IMR-90 (cell line): Measurements from ENCODE around the gene PKD1L1. TPM values are rescaled to one million over a fixed set of nuclear protein-coding genes. Genes with fewer than 3 reads are reported as not detected.

ENCODE experiments used
- ATAC-seq: fragments of 200-7000 bp; cut with Tn5 transposase; 2 replicates; pipeline ENCODE4 v1.9.1; 2020; ENCODE audit warnings: low read depth, mild to moderate bottlenecking, moderate library complexity
- BruUV-seq: library from RNA; stranded (reverse); fragments of 400-500 nt; replicated peaks from 2 replicates; lab custom pipeline; 2021; lab: Mats Ljungman, UMichigan
- CTCF ChIA-PET: fragments of 300-600 bp; formaldehyde crosslinking; extraction: SDS; loops from one replicate; lab custom pipeline; 2021; ENCODE audit warnings: antibody characterized with exemption; lab: Yijun Ruan, JAX
- POLR2A ChIA-PET: fragments of 300-600 bp; sonication (Branson Sonifier 250); formaldehyde crosslinking; loops from one replicate; lab custom pipeline; 2022; ENCODE audit warnings: antibody characterized with exemption; ENCODE audit not compliant: unreplicated experiment; lab: Charles Lee
- DNase-seq: peaks from one replicate; pipeline ENCODE4 v3.0.0; 2013
- H2AFZ ChIP-seq: replicated peaks from 2 replicates; pipeline ENCODE3; 2013; ENCODE audit warnings: low read length, mild to moderate bottlenecking; ENCODE audit not compliant: poor library complexity
- H2AK5ac ChIP-seq: 2 replicates; pipeline ENCODE4 v1.6.1; 2013; ENCODE audit warnings: low read depth, low read length, inconsistent platforms
- H2AK9ac ChIP-seq: replicated peaks from 2 replicates; pipeline ENCODE3; 2013; ENCODE audit warnings: mild to moderate bottlenecking, low read depth, low read length, moderate library complexity; ENCODE audit not compliant: poor library complexity
- H2BK120ac ChIP-seq: 2 replicates; pipeline ENCODE4 v1.6.1; 2013; ENCODE audit warnings: low read depth, low read length, inconsistent platforms
- H2BK15ac ChIP-seq: 3 replicates; pipeline ENCODE4 v1.6.1; 2013; ENCODE audit warnings: low read depth, low read length, inconsistent platforms
- H2BK20ac ChIP-seq: 2 replicates; pipeline ENCODE4 v1.6.1; 2013; ENCODE audit warnings: low read depth, mild to moderate bottlenecking, inconsistent platforms, low read length, moderate library complexity
- H2BK5ac ChIP-seq: 2 replicates; pipeline ENCODE4 v1.6.1; 2013; ENCODE audit warnings: mild to moderate bottlenecking, low read depth, low read length, inconsistent platforms; ENCODE audit not compliant: poor library complexity, severe bottlenecking
- H3K14ac ChIP-seq: replicated peaks from 2 replicates; pipeline ENCODE4 v1.6.1; 2013; ENCODE audit warnings: low read depth, low read length, inconsistent platforms
- H3K18ac ChIP-seq: 2 replicates; pipeline ENCODE4 v1.6.1; 2013; ENCODE audit warnings: low read depth, low read length, control low read depth
- H3K23ac ChIP-seq: 2 replicates; pipeline ENCODE4 v1.6.1; 2013; ENCODE audit warnings: low read depth, low read length, inconsistent platforms
- H3K27ac ChIP-seq: 2 replicates; pipeline ENCODE4 v1.5.1; 2013; ENCODE audit warnings: mild to moderate bottlenecking, control low read depth, low read length; ENCODE audit not compliant: insufficient read depth
- H3K27me3 ChIP-seq: 2 replicates; pipeline ENCODE4 v1.6.1; 2013; ENCODE audit warnings: low read length; ENCODE audit not compliant: control insufficient read depth, insufficient read depth
- H3K36me3 ChIP-seq: 2 replicates; pipeline ENCODE4 v1.6.1; 2013; ENCODE audit warnings: low read length, mixed read lengths; ENCODE audit not compliant: control insufficient read depth, insufficient read depth
- H3K4ac ChIP-seq: 2 replicates; pipeline ENCODE4 v1.6.1; 2013; ENCODE audit warnings: low read depth, low read length, inconsistent platforms
- H3K4me1 ChIP-seq: 2 replicates; pipeline ENCODE4 v1.6.1; 2013; ENCODE audit warnings: low read length, mixed read lengths; ENCODE audit not compliant: control insufficient read depth, insufficient read depth
- H3K4me2 ChIP-seq: 2 replicates; pipeline ENCODE4 v1.6.1; 2013; ENCODE audit warnings: low read depth, mild to moderate bottlenecking, control low read depth, low read length, moderate library complexity
- H3K4me3 ChIP-seq: 2 replicates; pipeline ENCODE4 v1.5.1; 2013; ENCODE audit warnings: low read depth, mild to moderate bottlenecking, control low read depth, low read length, moderate library complexity; ENCODE audit not compliant: insufficient read depth
- H3K56ac ChIP-seq: 2 replicates; pipeline ENCODE4 v1.6.1; 2013; ENCODE audit warnings: low read length, inconsistent platforms; ENCODE audit not compliant: insufficient read depth; ENCODE audit errors: extremely low read depth
- H3K79me1 ChIP-seq, 2 experiments: 2 replicates each; pipeline ENCODE4 v1.6.1; 2013; ENCODE audit warnings: low read length in 2 of 2, inconsistent platforms in 1 of 2, low read depth in 1 of 2
- H3K9ac ChIP-seq: 2 replicates; pipeline ENCODE4 v1.6.1; 2013; ENCODE audit warnings: low read depth, low read length, control low read depth
- H3K9me1 ChIP-seq: 2 replicates; pipeline ENCODE4 v1.6.1; 2013; ENCODE audit warnings: low read length, inconsistent platforms; ENCODE audit not compliant: insufficient read depth
- H3K9me3 ChIP-seq: 2 replicates; pipeline ENCODE4 v1.6.1; 2013; ENCODE audit warnings: low read length; ENCODE audit not compliant: control insufficient read depth, insufficient read depth
- H4K20me1 ChIP-seq: 2 replicates; pipeline ENCODE4 v1.6.1; 2013; ENCODE audit warnings: low read length, inconsistent platforms; ENCODE audit not compliant: insufficient read depth
- H4K5ac ChIP-seq: 2 replicates; pipeline ENCODE4 v1.6.1; 2013; ENCODE audit warnings: mild to moderate bottlenecking, low read depth, low read length, control low read depth
- H4K8ac ChIP-seq, 2 experiments: 2 replicates each; pipeline ENCODE4 v1.6.1; 2013; ENCODE audit warnings: low read depth in 2 of 2, low read length in 2 of 2, control low read depth in 1 of 2, inconsistent platforms in 1 of 2
- H4K91ac ChIP-seq: 2 replicates; pipeline ENCODE4 v1.6.1; 2013; ENCODE audit warnings: low read depth, low read length, inconsistent platforms; ENCODE audit not compliant: insufficient read depth
- FOS ChIP-seq: fragments of 150-350 bp; IDR thresholded peaks from 2 replicates; pipeline ENCODE4 v1.6.1; 2016; ENCODE audit warnings: low read depth, low read length
- MAFK ChIP-seq: IDR thresholded peaks from 2 replicates; pipeline ENCODE4 v1.6.1; 2012; ENCODE audit warnings: low read depth, low read length, improper control_type of control experiment
- MAZ ChIP-seq: IDR thresholded peaks from 2 replicates; pipeline ENCODE4 v1.6.1; 2012; ENCODE audit warnings: low read depth, mild to moderate bottlenecking, low read length, improper control_type of control experiment, moderate library complexity, borderline replicate concordance
- MXI1 ChIP-seq: IDR thresholded peaks from 2 replicates; pipeline ENCODE4 v1.6.1; 2012; ENCODE audit warnings: low read depth, mild to moderate bottlenecking, low read length, moderate library complexity, borderline replicate concordance
- NFE2L2 ChIP-seq: fragments of 150-350 bp; IDR thresholded peaks from 2 replicates; pipeline ENCODE4 v1.6.1; 2016; ENCODE audit warnings: low read depth, mild to moderate bottlenecking, low read length
- POLR2A ChIP-seq: IDR thresholded peaks from 2 replicates; pipeline ENCODE4 v1.6.1; 2012; ENCODE audit warnings: mild to moderate bottlenecking, low read depth, low read length
- RAD21 ChIP-seq: IDR thresholded peaks from 2 replicates; pipeline ENCODE4 v1.6.1; 2012; ENCODE audit warnings: low read length, improper control_type of control experiment
- RCOR1 ChIP-seq: IDR thresholded peaks from 2 replicates; pipeline ENCODE4 v1.6.1; 2012; ENCODE audit warnings: mild to moderate bottlenecking, low read length, improper control_type of control experiment; ENCODE audit not compliant: insufficient replicate concordance
- SMC3 ChIP-seq: fragments of 150-350 bp; IDR thresholded peaks from 2 replicates; pipeline ENCODE4 v1.6.1; 2016; ENCODE audit warnings: low read depth, mild to moderate bottlenecking, antibody characterized with exemption, low read length, moderate library complexity
- WGBS, 2 experiments: methylation state at CpG; one replicate each; pipeline versions ENCODE4 v1.1.5 to v1.1.7; 2013; ENCODE audit warnings: missing lambda C conversion rate in 2 of 2; ENCODE audit not compliant: insufficient read length in 1 of 2; ENCODE audit errors: extremely low coverage in 2 of 2; 5-methylcytosine and 5-hydroxymethylcytosine counted together
- dilution Hi-C: fragments of 300-500 bp; cut with HindIII; formaldehyde crosslinking; loops from one replicate; pipeline ENCODE4 v1.14.3; 2018; ENCODE audit warnings: low sequenced_read_pairs; ENCODE audit not compliant: unreplicated experiment
- in situ Hi-C: fragments of 300-500 bp; cut with MboI; formaldehyde crosslinking; loops from 3 replicates; pipeline ENCODE4 v1.14.3; 2019; ENCODE audit warnings: low sequenced_read_pairs, inconsistent platforms, mixed read lengths
- intact Hi-C: fragments of 100-400 bp; cut with micrococcal nuclease; formaldehyde crosslinking; loops from 2 replicates; pipeline ENCODE4 v1.10.0; 2022
- polyA plus RNA-seq, 3 experiments: library from polyadenylated mRNA; depleted of rRNA; stranded (reverse); fragments of >200 nt; gene quantifications; 2 replicates each; pipeline ENCODE4 v1.2.3, GENCODE V29; 2012; ENCODE audit warnings: low replicate concordance in 1 of 3
- total RNA-seq: library from RNA; depleted of rRNA; stranded (reverse); fragments of >200 nt; gene quantifications from 2 replicates; pipeline ENCODE4 v1.2.3, GENCODE V29; 2012
- TF ChIP-seq, protein P1 (sequence below): fragments of 150-350 bp; IDR thresholded peaks from 2 replicates; pipeline ENCODE4 v1.6.1; 2016; ENCODE audit warnings: low read depth, mild to moderate bottlenecking, low read length, moderate library complexity, borderline replicate concordance
- TF ChIP-seq, protein P2 (sequence below): conservative IDR thresholded peaks from 2 replicates; pipeline ENCODE4 v1.5.1; 2012; ENCODE audit warnings: mild to moderate bottlenecking, low read depth, low read length, improper control_type of control experiment

The PKD1L1 gene
- total and polyA plus RNA-seq, 2 of the 4 experiments (the other 2 are of a cell fraction) = under 0.01 to 0.15 TPM

DNA sequence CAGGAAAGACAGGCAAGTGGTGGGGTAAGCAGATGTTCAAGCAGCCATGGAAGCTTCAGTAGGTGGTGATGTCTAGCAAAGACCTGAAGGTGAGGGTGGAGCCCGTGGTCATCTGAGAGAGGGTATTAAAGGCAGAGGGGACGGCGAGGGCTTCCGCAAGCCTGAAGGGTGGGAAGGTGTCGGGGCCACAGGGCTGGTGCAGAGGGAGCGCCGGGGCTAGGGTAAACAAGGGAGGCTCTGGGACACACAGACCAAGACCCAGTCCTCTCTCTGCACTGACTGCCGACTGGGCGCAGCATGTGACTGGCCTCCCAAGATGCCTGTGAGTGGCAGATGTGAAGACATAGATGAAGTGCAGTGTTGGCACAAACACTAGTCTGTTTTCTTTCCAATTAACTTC is 132.4 kb downstream of the PKD1L1 start:
- Histone ChIP-seq H3K56ac (no peak overlapping the region), H3K4me3 (no peak overlapping the region), H4K5ac (no peak overlapping the region), H3K36me3 (no peaks in the 10 kb centered on the region), H3K27me3 (no peaks in the 10 kb centered on the region), H3K18ac (no peak overlapping the region), H2AK9ac (no peak overlapping the region), H2BK120ac (no peak overlapping the region), H3K23ac (no peak overlapping the region), H3K9ac (no peak overlapping the region), H3K9me1 (peaks cover 6% of the 10 kb centered on the region; the same call in 1 of the 2 replicates), H2AK5ac (peak overlapping the region; percentile 23; the same call in 1 of the 2 replicates), H3K4ac (peak overlapping the region; percentile 47), H3K9me3 (no peaks in the 10 kb centered on the region), H4K20me1 (no peaks in the 10 kb centered on the region), H3K14ac (0 out of 2 replicates have a peak overlapping the region, but pooled peaks have one; percentile 22), H2BK20ac (0 out of 2 replicates have a peak overlapping the region, but pooled peaks have one; percentile 44), H3K4me2 (no peak overlapping the region), H4K91ac (peak overlapping the region; percentile 8; the same call in 1 of the 2 replicates), H4K8ac (0 out of 4 replicates have a peak overlapping the region, but pooled peaks of 1 of the 2 experiments have one; percentile 11), H2BK15ac (no peak overlapping the region; the same call in 2 of the 3 replicates), H3K4me1 (peaks cover 4% of the 10 kb centered on the region), H3K27ac (no peak overlapping the region), H3K79me1 (no peaks in the 10 kb centered on the region), H2AFZ (no peak overlapping the region), H2BK5ac (no peak overlapping the region)
- TF ChIP-seq POLR2A (no peak), MXI1 (no peak), MAFK (no peak), RCOR1 (no peak), MAZ (no peak), SMC3 (no peak), FOS (no peak), NFE2L2 (no peak), RAD21 (no peak)
- TF ChIP-seq, protein P1, sequence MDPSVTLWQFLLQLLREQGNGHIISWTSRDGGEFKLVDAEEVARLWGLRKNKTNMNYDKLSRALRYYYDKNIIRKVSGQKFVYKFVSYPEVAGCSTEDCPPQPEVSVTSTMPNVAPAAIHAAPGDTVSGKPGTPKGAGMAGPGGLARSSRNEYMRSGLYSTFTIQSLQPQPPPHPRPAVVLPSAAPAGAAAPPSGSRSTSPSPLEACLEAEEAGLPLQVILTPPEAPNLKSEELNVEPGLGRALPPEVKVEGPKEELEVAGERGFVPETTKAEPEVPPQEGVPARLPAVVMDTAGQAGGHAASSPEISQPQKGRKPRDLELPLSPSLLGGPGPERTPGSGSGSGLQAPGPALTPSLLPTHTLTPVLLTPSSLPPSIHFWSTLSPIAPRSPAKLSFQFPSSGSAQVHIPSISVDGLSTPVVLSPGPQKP = no peak
- TF ChIP-seq, protein P2, sequence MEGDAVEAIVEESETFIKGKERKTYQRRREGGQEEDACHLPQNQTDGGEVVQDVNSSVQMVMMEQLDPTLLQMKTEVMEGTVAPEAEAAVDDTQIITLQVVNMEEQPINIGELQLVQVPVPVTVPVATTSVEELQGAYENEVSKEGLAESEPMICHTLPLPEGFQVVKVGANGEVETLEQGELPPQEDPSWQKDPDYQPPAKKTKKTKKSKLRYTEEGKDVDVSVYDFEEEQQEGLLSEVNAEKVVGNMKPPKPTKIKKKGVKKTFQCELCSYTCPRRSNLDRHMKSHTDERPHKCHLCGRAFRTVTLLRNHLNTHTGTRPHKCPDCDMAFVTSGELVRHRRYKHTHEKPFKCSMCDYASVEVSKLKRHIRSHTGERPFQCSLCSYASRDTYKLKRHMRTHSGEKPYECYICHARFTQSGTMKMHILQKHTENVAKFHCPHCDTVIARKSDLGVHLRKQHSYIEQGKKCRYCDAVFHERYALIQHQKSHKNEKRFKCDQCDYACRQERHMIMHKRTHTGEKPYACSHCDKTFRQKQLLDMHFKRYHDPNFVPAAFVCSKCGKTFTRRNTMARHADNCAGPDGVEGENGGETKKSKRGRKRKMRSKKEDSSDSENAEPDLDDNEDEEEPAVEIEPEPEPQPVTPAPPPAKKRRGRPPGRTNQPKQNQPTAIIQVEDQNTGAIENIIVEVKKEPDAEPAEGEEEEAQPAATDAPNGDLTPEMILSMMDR = no peak
- DNase-seq = no peak
- intact Hi-C loops (loop anchor here (5.0 kb wide), 3 partner anchors 54 to 364 kb away; no protein-coding TSS in a partner anchor), in situ Hi-C loops (loop anchor here (5.0 to 10.0 kb wide), 3 partner anchors 231 to 551 kb away; partner anchors contain the start of gene TNS3), dilution Hi-C loops (no loop called here)
- CTCF ChIA-PET = no interaction called here
- no peak for ATAC-seq
- POLR2A ChIA-PET = no interaction called here
- no TSS peak for BruUV-seq
- WGBS, 2 experiments = 100% methylated on average over 3 of the region's 9 CpGs; no CpG with 5 or more reads in 1 of the 2 experiments
